HG02588 (cell line): ENCODE data around the gene UNC5CL.

ENCODE experiments used
- ATAC-seq: cut with Tn5 transposase; IDR thresholded peaks from one replicate; pipeline ENCODE4 v1.9.1; 2021; ENCODE audit warnings: mild to moderate bottlenecking, moderate library complexity; ENCODE audit not compliant: unreplicated experiment

UNC5CL gene

DNA sequence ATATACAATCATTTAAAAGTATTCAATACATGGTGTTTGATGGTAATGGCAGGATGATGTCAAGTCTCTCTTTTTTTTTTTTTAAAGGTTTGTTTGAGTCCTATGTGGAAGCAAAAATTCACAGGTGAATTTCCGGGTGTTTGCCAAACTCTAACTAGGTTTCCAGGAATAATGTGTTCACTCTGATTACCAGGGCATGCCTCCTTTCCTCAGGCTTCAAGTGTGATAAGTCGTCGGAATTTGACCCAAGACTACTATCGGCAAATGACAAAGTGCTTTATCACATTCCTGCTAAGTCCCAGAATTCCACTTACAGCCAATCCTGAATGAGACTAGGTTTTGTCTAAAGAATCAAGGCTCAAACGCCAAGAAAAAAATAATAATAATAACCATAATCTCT is 25.8 kb upstream of the UNC5CL start:
- no peak for ATAC-seq

DNA sequence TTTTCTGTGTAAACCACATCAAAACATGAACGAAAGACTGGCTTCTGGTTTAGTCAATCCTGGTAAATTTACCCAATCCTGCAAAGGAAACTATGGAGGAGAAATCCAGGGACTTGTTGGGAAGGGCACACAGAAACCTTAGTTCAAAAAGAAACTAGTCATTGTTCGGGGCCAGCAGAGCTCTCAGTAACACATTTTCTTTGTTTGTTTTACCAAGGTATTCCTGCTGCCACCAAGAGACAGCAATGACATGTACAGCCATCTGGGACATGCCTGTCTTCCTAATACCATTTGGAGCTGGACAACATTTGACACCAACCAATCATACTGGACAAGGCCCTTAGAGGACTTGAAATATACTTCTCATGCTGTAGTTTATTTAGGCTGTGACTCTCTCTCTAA is 24.9 kb upstream of the UNC5CL start:
- no peak for ATAC-seq

DNA sequence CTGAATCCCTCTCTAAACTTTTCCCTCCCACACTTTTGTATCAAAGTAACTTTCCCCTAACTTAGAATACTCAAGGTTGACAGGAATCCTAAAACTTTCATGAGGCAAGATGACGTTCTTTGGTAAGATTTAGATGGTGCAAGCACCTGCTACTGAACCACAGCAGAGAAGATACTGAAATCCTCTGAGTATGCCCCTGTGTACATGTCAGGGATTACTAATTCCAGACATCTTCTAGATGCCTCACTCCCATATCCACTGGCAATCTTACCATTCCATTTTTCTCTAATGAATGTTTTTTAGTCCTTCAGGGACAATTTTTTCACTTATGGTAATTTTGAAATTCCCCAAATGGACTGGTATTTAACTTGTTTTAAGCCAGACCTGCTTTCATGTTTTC is 23.0 kb upstream of the UNC5CL start:
- ATAC-seq: no peak

- ATAC-seq: no peak
These were observed 22.2 kb upstream of the UNC5CL start for GRCh38 chr6:41061196-41061726.

DNA sequence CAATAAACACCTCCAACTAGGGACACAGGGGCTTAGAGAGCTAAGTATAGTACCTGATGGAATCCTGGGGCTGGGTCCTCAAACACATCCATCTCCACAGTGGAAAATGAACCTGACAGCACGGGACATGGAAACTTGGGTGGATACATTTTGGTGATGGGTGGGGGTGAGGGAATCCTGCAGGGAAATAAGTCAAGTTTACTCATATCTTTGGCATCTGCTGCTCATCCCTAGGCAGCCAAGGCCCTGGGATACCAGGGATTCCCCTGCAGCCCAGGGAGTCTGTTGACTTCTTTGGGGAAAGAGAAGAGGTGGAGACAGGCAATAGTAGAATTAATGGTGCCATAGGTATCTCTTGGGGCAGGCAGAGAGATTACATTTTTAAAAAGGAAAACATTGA is 20.5 kb upstream of the UNC5CL start:
- ATAC-seq: no peak

GRCh38 chr6:41058783-41059181 is 19.8 kb upstream of the UNC5CL start:
- ATAC-seq: no peak

DNA sequence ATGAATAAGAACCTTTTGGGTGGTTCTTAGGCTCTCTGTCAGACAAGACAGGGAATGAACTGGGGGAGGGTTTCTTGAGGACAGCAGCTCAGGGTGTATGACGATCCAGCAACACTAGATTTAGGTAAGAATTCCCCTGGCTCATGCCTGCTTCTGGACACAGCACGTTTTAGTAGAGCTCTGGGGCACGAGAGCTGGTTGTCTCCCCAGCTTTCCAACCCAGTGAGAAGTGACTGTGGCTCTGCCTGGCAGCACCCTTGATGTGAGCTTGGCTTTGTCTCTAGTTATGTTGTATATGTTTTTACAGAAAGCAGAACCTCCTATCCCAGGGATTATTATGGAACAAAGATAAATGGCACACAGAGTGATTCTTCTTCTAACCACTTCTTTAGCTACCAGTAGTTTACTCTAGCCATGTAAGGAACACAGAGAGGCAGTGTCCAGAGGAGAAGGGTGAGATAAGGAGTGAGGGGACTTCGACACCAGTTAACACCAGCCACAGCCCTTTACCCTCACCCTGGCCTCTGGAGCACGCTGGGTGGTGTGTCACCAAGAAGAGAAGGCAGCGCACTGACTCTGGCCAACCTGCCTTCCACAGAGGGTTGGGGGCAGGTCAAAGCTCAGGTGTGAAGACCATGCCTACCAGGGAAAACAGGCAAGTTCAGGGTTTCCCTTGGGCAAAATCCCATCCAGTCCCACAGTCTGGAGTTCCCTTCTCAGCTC is 17.9 kb upstream of the UNC5CL start:
- no peak for ATAC-seq

DNA sequence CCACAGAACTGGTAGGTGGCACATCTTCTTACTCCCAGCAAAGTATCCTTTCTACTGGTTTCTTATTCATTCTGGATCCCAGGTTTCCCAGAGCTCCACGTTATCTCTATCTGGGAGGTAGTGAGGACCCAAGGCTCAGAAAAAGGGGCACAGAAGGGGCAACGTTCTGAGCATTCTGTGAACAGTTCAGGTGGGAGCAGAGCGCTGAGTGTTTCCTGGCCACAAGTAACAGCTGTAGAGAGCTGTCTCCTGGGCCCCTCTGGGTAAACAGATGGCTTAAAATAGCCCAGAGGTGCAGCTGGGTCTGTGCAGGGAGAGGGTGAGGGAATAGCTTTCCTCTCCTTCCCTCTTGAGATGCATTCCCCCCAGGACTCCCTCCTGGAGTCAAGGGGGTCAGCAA is 16.1 kb upstream of the UNC5CL start:
- no peak for ATAC-seq

DNA sequence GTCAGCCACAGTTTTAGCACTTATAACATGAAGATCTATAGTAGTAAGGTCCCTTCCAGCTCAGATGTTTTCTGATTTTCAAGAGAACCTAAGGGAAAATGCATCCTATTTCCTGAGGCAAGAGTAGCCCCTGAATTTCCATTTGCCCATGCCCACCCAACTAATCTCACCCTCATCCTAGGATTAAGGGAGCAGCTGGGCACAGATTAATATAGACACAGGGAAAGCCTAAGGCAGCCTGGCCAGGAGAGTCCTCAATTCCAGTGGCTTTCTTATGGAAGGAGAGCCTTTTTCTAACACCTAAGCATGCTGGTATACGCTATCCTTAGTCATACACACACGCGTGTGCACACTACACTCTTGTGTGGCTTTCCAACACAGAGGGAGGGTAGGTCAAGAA is 15.5 kb upstream of the UNC5CL start:
- no peak for ATAC-seq

- ATAC-seq: no peak
These were observed 14.0 kb upstream of the UNC5CL start, which contains the start of gene APOBEC2 for GRCh38 chr6:41053041-41053440. TSS of gene APOBEC2 (plus strand) at chr6:41053202. CDS start at chr6:41053348, 146 bp downstream.

DNA sequence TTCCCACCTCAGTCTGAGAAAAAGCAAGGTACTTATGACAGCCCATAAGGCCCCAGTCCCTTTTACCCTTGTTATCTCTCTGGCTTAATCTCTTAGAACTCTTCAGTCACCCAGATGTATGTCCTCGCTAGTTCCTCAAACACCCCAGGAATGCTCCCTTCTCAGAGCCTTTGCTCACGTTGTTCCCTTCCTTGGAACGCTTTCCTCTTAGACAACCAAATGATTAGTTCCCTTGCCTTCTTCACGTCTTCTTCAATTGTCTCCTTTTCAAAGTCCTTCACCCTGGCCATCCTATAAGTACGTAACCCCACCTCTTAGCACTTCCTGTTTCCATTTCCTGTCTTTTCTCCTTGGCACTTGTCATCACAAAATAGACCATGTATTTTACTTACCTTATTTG is 12.9 kb upstream of the UNC5CL start:
- ATAC-seq: no peak

DNA sequence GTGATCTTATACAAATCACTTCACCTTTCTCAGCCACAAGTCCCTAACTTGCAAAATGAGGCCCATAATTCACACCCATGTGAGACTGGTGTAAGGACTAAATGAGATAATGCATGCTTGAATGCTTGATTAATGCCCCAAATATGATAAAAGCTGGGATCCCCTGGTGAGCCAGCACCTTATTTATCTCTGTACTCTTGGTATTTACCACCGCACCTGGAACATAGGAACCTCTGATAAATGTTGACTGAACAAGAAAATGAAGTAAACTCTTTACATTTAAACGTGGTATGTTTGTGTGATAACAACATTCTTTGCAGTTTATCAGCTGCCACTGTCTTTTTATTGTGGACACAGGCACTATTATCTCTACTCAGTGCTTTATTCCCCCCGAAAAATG is 11.5 kb upstream of the UNC5CL start:
- ATAC-seq: no peak

- ATAC-seq: no peak
These were observed 10.9 kb upstream of the UNC5CL start for GRCh38 chr6:41049955-41050354.

- ATAC-seq: no peak
These were observed 10.5 kb upstream of the UNC5CL start for GRCh38 chr6:41049521-41049920.

GRCh38 chr6:41047745-41048732 is 9.0 kb upstream of the UNC5CL start:
- ATAC-seq: no peak

DNA sequence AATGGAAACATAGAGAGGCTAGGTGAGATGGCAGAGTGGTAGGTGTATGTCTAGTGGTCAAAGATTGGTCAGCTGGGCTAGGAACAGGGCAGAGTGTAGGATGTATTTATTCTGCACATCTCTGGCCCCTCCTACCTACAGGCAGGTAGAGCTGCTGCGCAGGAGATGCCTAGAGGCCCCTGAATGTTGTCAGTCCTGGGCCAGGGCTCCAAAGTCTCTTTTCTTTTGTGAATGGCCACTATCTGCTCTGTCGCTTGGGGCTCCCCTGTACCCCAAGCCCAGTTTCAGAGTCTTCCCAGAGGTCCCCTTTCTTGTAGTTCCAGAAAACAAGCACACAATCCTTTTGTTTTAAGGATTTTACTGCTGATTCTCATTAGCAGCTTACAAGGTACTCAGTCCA is 8.3 kb upstream of the UNC5CL start:
- no peak for ATAC-seq

- ATAC-seq: no peak
These were observed 7.1 kb upstream of the UNC5CL start for GRCh38 chr6:41046084-41046483.

- no peak for ATAC-seq
These were observed 6.6 kb upstream of the UNC5CL start for GRCh38 chr6:41045664-41046063.

GRCh38 chr6:41043151-41043550 is 4.1 kb upstream of the UNC5CL start:
- ATAC-seq: no peak

- no peak for ATAC-seq
These were observed 3.4 kb upstream of the UNC5CL start, which contains the start of gene TSPO2 for GRCh38 chr6:41042226-41043055. TSS of gene TSPO2 (plus strand) at chr6:41042467. CDS start at chr6:41042986, 519 bp downstream.
